ENCODE data around the gene WDR37.
A peak's percentile ranks its signal among the peaks of the same experiment; 100 is the strongest.
"Not testable (repeated sequence)": the region's sequence is repeated elsewhere in the genome, so short reads cannot be mapped to it uniquely, and the experiment has no call there.

The WDR37 gene

GRCh38 chr10:1056326-1057105, at the start of gene WDR37:
Gene WDR37, plus strand, starts transcription at chr10:1056385. Its CDS starts 15,771 bp downstream, at chr10:1072156.
- Histone ChIP-seq H3K36me3 (ENCODE audit: insufficient read depth, insufficient read length, low read length) (peaks cover 35% of the 10 kb centered on the region), H3K4me1 (ENCODE audit: insufficient read depth, insufficient read length) (no peaks in the 10 kb centered on the region), H3K27me3 (ENCODE audit: insufficient read depth, insufficient read length) (no peaks in the 10 kb centered on the region), H3K4me3 (ENCODE audit: insufficient read length, low read depth) (peak within 1 kb of the TSS; percentile 91), H3K9me3 (ENCODE audit: insufficient read depth, low read length) (no peaks in the 10 kb centered on the region), H3K9ac (ENCODE audit: insufficient read length, low read depth) (peak within 1 kb of the TSS; percentile 93)
- peak; percentile 68 for DNase-seq (ENCODE audit: low read depth, low spot score)
- no peak for TF ChIP-seq YY1 (IDR thresholded peaks at IDR 0.05; ENCODE audit: insufficient read depth, insufficient read length)
- no peak for TF ChIP-seq SUZ12 (IDR thresholded peaks at IDR 0.05; ENCODE audit: extremely low read depth, insufficient read depth, insufficient read length)
- no peak for TF ChIP-seq ZNF274 (IDR thresholded peaks at IDR 0.05; ENCODE audit: low read depth, low read length)

- H3K4me3 ChIP-seq (ENCODE audit: insufficient read length, low read depth) = no peak overlapping the region
- peaks cover 91% of the 10 kb centered on the region for H3K36me3 ChIP-seq (ENCODE audit: insufficient read depth, insufficient read length, low read length)
- no peak for DNase-seq (ENCODE audit: low read depth, low spot score)
- no peaks in the 10 kb centered on the region for H3K4me1 ChIP-seq (ENCODE audit: insufficient read depth, insufficient read length)
- no peaks in the 10 kb centered on the region for H3K9me3 ChIP-seq (ENCODE audit: insufficient read depth, low read length)
- no peak overlapping the region for H3K9ac ChIP-seq (ENCODE audit: insufficient read length, low read depth)
- TF ChIP-seq SUZ12 (IDR thresholded peaks at IDR 0.05; ENCODE audit: extremely low read depth, insufficient read depth, insufficient read length) = no peak
- TF ChIP-seq ZNF274 (IDR thresholded peaks at IDR 0.05; ENCODE audit: low read depth, low read length) = no peak
- H3K27me3 ChIP-seq (ENCODE audit: insufficient read depth, insufficient read length) = no peaks in the 10 kb centered on the region
Measured at GRCh38 chr10:1006573-1006972, 49.6 kb upstream of the WDR37 start.

- no peak for TF ChIP-seq SUZ12 (IDR thresholded peaks at IDR 0.05; ENCODE audit: extremely low read depth, insufficient read depth, insufficient read length)
- no peak for TF ChIP-seq YY1 (IDR thresholded peaks at IDR 0.05; ENCODE audit: insufficient read depth, insufficient read length)
- TF ChIP-seq ZNF274 (IDR thresholded peaks at IDR 0.05; ENCODE audit: low read depth, low read length) = no peak
- Histone ChIP-seq H3K9me3 (ENCODE audit: insufficient read depth, low read length) (no peaks in the 10 kb centered on the region), H3K4me3 (ENCODE audit: insufficient read length, low read depth) (no peak overlapping the region), H3K9ac (ENCODE audit: insufficient read length, low read depth) (no peak overlapping the region), H3K27me3 (ENCODE audit: insufficient read depth, insufficient read length) (no peaks in the 10 kb centered on the region), H3K36me3 (ENCODE audit: insufficient read depth, insufficient read length, low read length) (peaks cover 93% of the 10 kb centered on the region), H3K4me1 (ENCODE audit: insufficient read depth, insufficient read length) (no peaks in the 10 kb centered on the region)
- no peak for DNase-seq (ENCODE audit: low read depth, low spot score)
Measured at GRCh38 chr10:1007583-1007982, 48.6 kb upstream of the WDR37 start.

GRCh38 chr10:1009071-1009494, 47.1 kb upstream of the WDR37 start:
- no peak for DNase-seq (ENCODE audit: low read depth, low spot score)
- H3K36me3 ChIP-seq (ENCODE audit: insufficient read depth, insufficient read length, low read length) = peaks cover 87% of the 10 kb centered on the region

GRCh38 chr10:1009947-1010346, 46.2 kb upstream of the WDR37 start:
- H3K4me3 ChIP-seq (ENCODE audit: insufficient read length, low read depth); H3K9ac ChIP-seq (ENCODE audit: insufficient read length, low read depth); H3K27me3 ChIP-seq (ENCODE audit: insufficient read depth, insufficient read length); H3K9me3 ChIP-seq (ENCODE audit: insufficient read depth, low read length); H3K4me1 ChIP-seq (ENCODE audit: insufficient read depth, insufficient read length); DNase-seq (ENCODE audit: low read depth, low spot score): not testable (repeated sequence)
- peaks cover 87% of the 10 kb centered on the region for H3K36me3 ChIP-seq (ENCODE audit: insufficient read depth, insufficient read length, low read length)

More at GRCh38 chr10:1009071-1009494, 47.1 kb upstream of the WDR37 start:
- TF ChIP-seq SUZ12 (IDR thresholded peaks at IDR 0.05; ENCODE audit: extremely low read depth, insufficient read depth, insufficient read length) (no peak), YY1 (IDR thresholded peaks at IDR 0.05; ENCODE audit: insufficient read depth, insufficient read length) (no peak), ZNF274 (IDR thresholded peaks at IDR 0.05; ENCODE audit: low read depth, low read length) (no peak)
- Histone ChIP-seq H3K9ac (ENCODE audit: insufficient read length, low read depth) (no peak overlapping the region), H3K4me3 (ENCODE audit: insufficient read length, low read depth) (no peak overlapping the region), H3K9me3 (ENCODE audit: insufficient read depth, low read length) (no peaks in the 10 kb centered on the region), H3K4me1 (ENCODE audit: insufficient read depth, insufficient read length) (no peaks in the 10 kb centered on the region), H3K27me3 (ENCODE audit: insufficient read depth, insufficient read length) (no peaks in the 10 kb centered on the region)

- no peak for DNase-seq (ENCODE audit: low read depth, low spot score)
- peaks cover 86% of the 10 kb centered on the region for H3K36me3 ChIP-seq (ENCODE audit: insufficient read depth, insufficient read length, low read length)
- no peak overlapping the region for H3K9ac ChIP-seq (ENCODE audit: insufficient read length, low read depth)
- no peak overlapping the region for H3K4me3 ChIP-seq (ENCODE audit: insufficient read length, low read depth)
- H3K4me1 ChIP-seq (ENCODE audit: insufficient read depth, insufficient read length) = no peaks in the 10 kb centered on the region
- TF ChIP-seq SUZ12 (IDR thresholded peaks at IDR 0.05; ENCODE audit: extremely low read depth, insufficient read depth, insufficient read length) (no peak), YY1 (IDR thresholded peaks at IDR 0.05; ENCODE audit: insufficient read depth, insufficient read length) (no peak), ZNF274 (IDR thresholded peaks at IDR 0.05; ENCODE audit: low read depth, low read length) (no peak)
- H3K27me3 ChIP-seq (ENCODE audit: insufficient read depth, insufficient read length) = no peaks in the 10 kb centered on the region
- H3K9me3 ChIP-seq (ENCODE audit: insufficient read depth, low read length) = no peaks in the 10 kb centered on the region
Measured at GRCh38 chr10:1010703-1011102, 45.5 kb upstream of the WDR37 start.

GRCh38 chr10:1011696-1012095, 44.5 kb upstream of the WDR37 start:
- H3K9ac ChIP-seq (ENCODE audit: insufficient read length, low read depth) = no peak overlapping the region
- no peak overlapping the region for H3K4me3 ChIP-seq (ENCODE audit: insufficient read length, low read depth)
- no peak for TF ChIP-seq YY1 (IDR thresholded peaks at IDR 0.05; ENCODE audit: insufficient read depth, insufficient read length)
- TF ChIP-seq ZNF274 (IDR thresholded peaks at IDR 0.05; ENCODE audit: low read depth, low read length) = no peak
- TF ChIP-seq SUZ12 (IDR thresholded peaks at IDR 0.05; ENCODE audit: extremely low read depth, insufficient read depth, insufficient read length) = no peak
- no peaks in the 10 kb centered on the region for H3K4me1 ChIP-seq (ENCODE audit: insufficient read depth, insufficient read length)
- no peaks in the 10 kb centered on the region for H3K9me3 ChIP-seq (ENCODE audit: insufficient read depth, low read length)
- no peaks in the 10 kb centered on the region for H3K27me3 ChIP-seq (ENCODE audit: insufficient read depth, insufficient read length)
- no peak for DNase-seq (ENCODE audit: low read depth, low spot score)
- peaks cover 86% of the 10 kb centered on the region for H3K36me3 ChIP-seq (ENCODE audit: insufficient read depth, insufficient read length, low read length)

Data from NT2/D1 (cell line).